Measurements from ENCODE around the gene INHA.

Gene INHA

GRCh38 chr2:219559156-219559915 lies 12.8 kb upstream of the INHA start:
- DNase-seq (ENCODE audit: low read depth, low spot score), result no peak

- DNase-seq (ENCODE audit: low read depth, low spot score), result no peak
Measured at GRCh38 chr2:219560037-219560892, 11.8 kb upstream of the INHA start.

GRCh38 chr2:219560893-219561178 lies 11.3 kb upstream of the INHA start:
- DNase-seq (ENCODE audit: low read depth, low spot score), result no peak

- DNase-seq (ENCODE audit: low read depth, low spot score), result no peak
Measured at GRCh38 chr2:219561179-219562048, 10.7 kb upstream of the INHA start.

- no peak for DNase-seq (ENCODE audit: low read depth, low spot score)
Measured at GRCh38 chr2:219562049-219563020, 9.8 kb upstream of the INHA start.

- DNase-seq (ENCODE audit: low read depth, low spot score), result no peak
Measured at GRCh38 chr2:219563271-219563928, 8.7 kb upstream of the INHA start.

- no peak for DNase-seq (ENCODE audit: low read depth, low spot score)
Measured at GRCh38 chr2:219565130-219566080, 6.7 kb upstream of the INHA start.

- no peak for DNase-seq (ENCODE audit: low read depth, low spot score)
Measured at GRCh38 chr2:219566640-219567039, 5.5 kb upstream of the INHA start.

- no peak for DNase-seq (ENCODE audit: low read depth, low spot score)
Measured at GRCh38 chr2:219567131-219567530, 5.0 kb upstream of the INHA start.

GRCh38 chr2:219567791-219568361 lies 4.2 kb upstream of the INHA start:
- DNase-seq (ENCODE audit: low read depth, low spot score), result no peak

- no peak for DNase-seq (ENCODE audit: low read depth, low spot score)
Measured at GRCh38 chr2:219569041-219569440, 3.1 kb upstream of the INHA start.

GRCh38 chr2:219569635-219570034 lies 2.5 kb upstream of the INHA start:
- DNase-seq (ENCODE audit: low read depth, low spot score), result no peak

GRCh38 chr2:219570194-219570923 lies 1.8 kb upstream of the INHA start:
- no peak for DNase-seq (ENCODE audit: low read depth, low spot score)

- DNase-seq (ENCODE audit: low read depth, low spot score), result no peak
Measured at GRCh38 chr2:219570924-219571310, 1.2 kb upstream of the INHA start.

- DNase-seq (ENCODE audit: low read depth, low spot score), result no peak
Measured at GRCh38 chr2:219571311-219572236, 536 bp upstream of the INHA start, which contains the start of gene OBSL1. TSS of gene OBSL1 (minus strand) at chr2:219571539. CDS start at chr2:219571232, 307 bp downstream.

GRCh38 chr2:219573166-219573565 lies 1.1 kb downstream of the INHA start:
- DNase-seq (ENCODE audit: low read depth, low spot score), result no peak

All from activated CD4-positive, CD25-positive, alpha-beta regulatory T cell treated with anti-CD3 and anti-CD28 coated beads, Interleukin-2, amount 50 U/mL, for 16 hours (primary cell).